ENCODE measurements around the gene C4orf50. TPM values are rescaled to one million over a fixed set of nuclear protein-coding genes. Genes with fewer than 3 reads are reported as not detected.

The C4orf50 gene
- total RNA-seq, 4 donors from 2014 or later: not detected

- Histone ChIP-seq H3K27ac (no peak overlapping the region), H3K27me3 (peaks cover 25% of the 10 kb centered on the region), H3K4me3 (no peak overlapping the region), H3K9me3 (no peaks in the 10 kb centered on the region), H3K36me3 (no peaks in the 10 kb centered on the region), H3K4me1 (no peaks in the 10 kb centered on the region)
- no peak for TF ChIP-seq POLR2AphosphoS5 (IDR thresholded peaks at IDR 0.05)
- no peak for TF ChIP-seq EP300 (IDR thresholded peaks at IDR 0.05)
- TF ChIP-seq POLR2A (IDR thresholded peaks at IDR 0.05): no peak
- TF ChIP-seq CTCF (IDR thresholded peaks at IDR 0.05): no peak
- 28% methylated on average over 2 of the region's 2 CpGs for WGBS
- peak in 1 of 2 donors; percentile 49 for DNase-seq (ENCODE audit: low spot score in 2 of 2)
Measured at GRCh38 chr4:5963611-5964010, 54.6 kb downstream of the C4orf50 start.

- TF ChIP-seq POLR2A (IDR thresholded peaks at IDR 0.05): no peak
- TF ChIP-seq EP300 (IDR thresholded peaks at IDR 0.05): no peak
- no peak for TF ChIP-seq POLR2AphosphoS5 (IDR thresholded peaks at IDR 0.05)
- Histone ChIP-seq H3K27ac (no peak overlapping the region), H3K36me3 (no peaks in the 10 kb centered on the region), H3K4me3 (no peak overlapping the region), H3K27me3 (peaks cover 30% of the 10 kb centered on the region), H3K4me1 (no peaks in the 10 kb centered on the region), H3K9me3 (no peaks in the 10 kb centered on the region)
- WGBS: 72% methylated on average over 4 of the region's 6 CpGs
- peak in 1 of 2 donors; percentile 59 for DNase-seq (ENCODE audit: low spot score in 2 of 2)
Measured at GRCh38 chr4:5962416-5962815, 55.8 kb downstream of the C4orf50 start.

DNA sequence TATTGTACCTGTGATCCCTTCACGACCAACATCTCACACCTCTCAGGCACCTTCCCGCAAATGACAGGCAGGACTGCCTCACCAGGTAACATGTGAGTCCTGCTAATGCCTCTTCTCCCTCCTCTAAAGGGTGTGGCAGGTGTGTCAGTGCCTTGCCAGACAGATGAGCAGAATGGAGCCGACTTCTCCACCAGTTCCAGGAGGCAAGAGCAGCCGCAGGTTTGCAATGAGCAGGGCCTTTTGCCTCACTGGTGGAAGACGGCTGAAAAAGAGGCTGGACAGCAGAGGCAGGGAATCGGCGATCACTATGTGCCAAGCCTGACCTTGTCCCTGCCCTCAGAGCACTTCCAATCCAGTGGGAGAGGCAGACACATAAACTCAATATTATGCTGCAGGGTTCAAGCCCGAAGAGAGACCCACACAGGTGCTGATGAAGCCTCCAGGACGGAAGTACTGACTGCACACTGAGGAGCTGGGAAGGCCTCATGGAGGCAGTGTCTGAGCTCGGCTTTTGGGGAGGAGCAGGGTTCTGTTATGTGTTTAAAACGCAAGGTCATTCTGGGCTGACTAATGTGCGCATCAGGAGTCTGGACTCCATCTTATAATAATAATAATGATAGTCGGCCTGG lies 57.9 kb downstream of the C4orf50 start:
- Histone ChIP-seq H3K4me1 (peaks cover 11% of the 10 kb centered on the region), H3K27me3 (peaks cover 37% of the 10 kb centered on the region), H3K9me3 (no peaks in the 10 kb centered on the region), H3K27ac (no peak overlapping the region), H3K4me3 (no peak overlapping the region), H3K36me3 (no peaks in the 10 kb centered on the region)
- peak in 1 of 2 donors; percentile 55 for DNase-seq (ENCODE audit: low spot score in 2 of 2)
- no peak for TF ChIP-seq CTCF (IDR thresholded peaks at IDR 0.05)
- WGBS: 88% methylated on average over 12 of the region's 13 CpGs

DNA sequence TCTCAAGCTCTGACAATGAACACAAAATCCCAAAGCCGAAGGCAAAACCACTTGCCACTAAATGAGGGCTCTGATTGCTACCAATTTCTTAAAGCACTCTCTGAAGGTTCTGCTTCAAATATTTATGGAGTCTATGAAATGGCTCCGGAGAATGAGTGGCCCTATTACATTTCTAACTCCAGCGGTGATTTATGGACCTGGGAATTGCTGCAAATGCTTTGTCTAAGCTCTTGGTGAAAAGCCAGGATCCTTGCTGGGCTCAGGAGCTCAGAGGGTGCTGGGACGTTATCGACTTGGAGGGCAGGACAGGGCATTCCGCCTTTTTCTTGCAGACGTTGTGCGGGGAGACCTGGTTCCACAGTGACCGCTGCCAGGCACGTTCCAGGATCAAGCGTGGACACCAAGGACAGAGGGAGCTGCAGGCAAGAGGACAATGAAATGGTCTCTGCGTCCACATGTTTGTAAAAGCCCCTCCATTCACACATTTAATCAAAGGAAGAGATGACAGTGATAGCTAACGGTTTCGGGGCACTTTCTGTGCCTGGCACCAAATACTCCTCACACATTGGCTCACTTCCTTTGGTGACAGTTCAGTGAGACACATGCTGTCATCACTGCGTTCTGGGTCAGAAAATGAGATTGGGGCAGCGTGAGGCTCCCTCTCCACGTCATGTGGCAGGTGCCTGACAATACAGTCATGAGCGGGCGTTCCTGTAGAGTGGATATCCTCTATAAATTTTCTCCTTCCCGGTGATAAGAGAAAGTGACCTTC lies 58.8 kb downstream of the C4orf50 start:
- no peak overlapping the region for H3K27ac ChIP-seq
- H3K9me3 ChIP-seq: no peaks in the 10 kb centered on the region
- peaks cover 11% of the 10 kb centered on the region for H3K4me1 ChIP-seq
- no peaks in the 10 kb centered on the region for H3K36me3 ChIP-seq
- H3K4me3 ChIP-seq: no peak overlapping the region
- peaks cover 43% of the 10 kb centered on the region for H3K27me3 ChIP-seq
- peak in 1 of 2 donors; percentile 58 for DNase-seq (ENCODE audit: low spot score in 2 of 2)
- WGBS: 74% methylated on average over 20 of the region's 20 CpGs
- TF ChIP-seq POLR2AphosphoS5 (IDR thresholded peaks at IDR 0.05) (no peak), POLR2A (IDR thresholded peaks at IDR 0.05) (no peak), CTCF (IDR thresholded peaks at IDR 0.05) (no peak), EP300 (IDR thresholded peaks at IDR 0.05) (no peak)

GRCh38 chr4:5958199-5958735 lies 60.0 kb downstream of the C4orf50 start:
- Histone ChIP-seq H3K9me3 (no peaks in the 10 kb centered on the region), H3K27me3 (peaks cover 53% of the 10 kb centered on the region), H3K4me1 (peaks cover 11% of the 10 kb centered on the region), H3K36me3 (no peaks in the 10 kb centered on the region), H3K27ac (no peak overlapping the region), H3K4me3 (no peak overlapping the region)
- WGBS: 82% methylated on average over 15 of the region's 15 CpGs
- no peak for TF ChIP-seq CTCF (IDR thresholded peaks at IDR 0.05)
- no peak for TF ChIP-seq EP300 (IDR thresholded peaks at IDR 0.05)
- no peak for TF ChIP-seq POLR2AphosphoS5 (IDR thresholded peaks at IDR 0.05)
- no peak for TF ChIP-seq POLR2A (IDR thresholded peaks at IDR 0.05)
- DNase-seq (ENCODE audit: low spot score in 2 of 2): peak in 1 of 2 donors; percentile 67

All from suprapubic skin (tissue), 4 donors.